Upper lobe of left lung (tissue), 6 donors: ENCODE results near the gene GIMAP4. TPM values are rescaled to one million over a fixed set of nuclear protein-coding genes. Genes with fewer than 3 reads are reported as not detected.

ENCODE experiments used
- ATAC-seq, 2 donors: fragments of 200-7000 bp; cut with Tn5 transposase; one replicate each; pipeline ENCODE4 v1.9.1; 2022; ENCODE audit warnings: mild to moderate bottlenecking in 2 of 2, moderate library complexity in 2 of 2; ENCODE audit not compliant: low FRiP score in 2 of 2
- DNase-seq, 2 donors: peaks; one replicate each; pipeline ENCODE4 v3.0.0-alpha.2; 2019 to 2020
- H3K27ac ChIP-seq, 4 donors: fragments of 200-600 bp; sonication (generic); one replicate each; pipeline ENCODE4 v1.5.1; 2016 to 2019
- H3K27me3 ChIP-seq, 4 donors: fragments of 200-600 bp; sonication (generic); one replicate each; pipeline ENCODE4 v1.5.1; 2017 to 2019
- H3K36me3 ChIP-seq, 4 donors: fragments of 200-600 bp; sonication (generic); one replicate each; pipeline ENCODE4 v1.5.1; 2016 to 2019
- H3K4me1 ChIP-seq, 4 donors: fragments of 200-600 bp; sonication (generic); one replicate each; pipeline ENCODE4 v1.5.1; 2018 to 2019
- H3K4me3 ChIP-seq, 4 donors: fragments of 200-600 bp; sonication (generic); one replicate each; pipeline ENCODE4 v1.5.1; 2017 to 2019; ENCODE audit warnings: mild to moderate bottlenecking in 2 of 4, moderate library complexity in 1 of 4
- H3K9me3 ChIP-seq, 4 donors: fragments of 200-600 bp; sonication (generic); one replicate each; pipeline ENCODE4 v1.5.1; 2018 to 2019
- EP300 ChIP-seq, 4 donors: sonication (generic); formaldehyde crosslinking; IDR thresholded peaks; one replicate each; pipeline ENCODE4 v1.5.1; 2017; ENCODE audit warnings: antibody characterized with exemption in 4 of 4, control low read depth in 2 of 4
- POLR2A ChIP-seq, 4 donors: fragments of 450-650 bp; IDR thresholded peaks; one replicate each; pipeline ENCODE4 v1.5.1; 2016 to 2017; ENCODE audit warnings: antibody characterized with exemption in 4 of 4, mild to moderate bottlenecking in 2 of 4
- POLR2AphosphoS5 ChIP-seq, 2 donors: sonication (generic); formaldehyde crosslinking; IDR thresholded peaks; one replicate each; pipeline ENCODE4 v1.5.1; 2017; ENCODE audit warnings: antibody characterized with exemption in 2 of 2
- WGBS, 2 donors: methylation state at CpG; one replicate each; pipeline ENCODE4 v1.1.5; 2017 to 2018; 5-methylcytosine and 5-hydroxymethylcytosine counted together
- total RNA-seq, 6 donors: library from RNA; depleted of rRNA in 4 of 6; stranded (reverse); fragments of >200 nt in 4 of 6; gene quantifications; one replicate each; pipeline versions ENCODE4 v1.1.0 to v1.2.1, GENCODE V29; 2016 to 2021
- TF ChIP-seq, protein P1 (sequence below), 6 experiments: fragments of 450-650 bp in 4 of 6; fragments of 200-600 bp in 2 of 6; sonication (generic) in 2 of 6; IDR thresholded peaks; one replicate each; pipeline ENCODE4 v1.5.1; 2016 to 2019; ENCODE audit warnings: antibody characterized with exemption in 6 of 6
- donor health status: DM: no; HTN: no; CAD: no; lungs with moderate emphysema.
- donor health status: DM: no; HTN: yes; CAD: no; lungs with severe emphysema.

Gene GIMAP4
- total RNA-seq, 6 donors from 2014 or later = 34.0 to 78.9 (median 43.0) TPM

DNA sequence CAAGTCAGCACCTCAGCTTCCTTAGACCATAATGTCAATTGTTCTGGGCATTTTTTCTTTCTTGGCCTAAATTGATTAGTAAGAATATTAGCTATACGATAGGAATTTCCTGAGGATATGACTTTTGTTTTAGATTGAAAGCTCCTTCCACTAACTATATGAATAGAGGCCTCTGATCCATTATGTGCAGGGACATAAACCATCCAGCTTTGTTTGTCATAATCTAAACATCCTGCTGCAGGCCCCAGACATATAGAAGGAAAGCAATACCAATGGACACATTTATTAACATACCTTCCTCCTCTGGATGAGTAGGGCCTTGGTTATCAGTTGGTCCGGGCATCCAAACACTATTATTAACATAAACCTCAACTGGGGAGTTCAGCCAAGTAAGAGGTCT lies 4.3 kb upstream of the GIMAP4 start:
- DNase-seq (no peak), ATAC-seq (no peak)
- Histone ChIP-seq H3K27me3 (no peaks in the 10 kb centered on the region), H3K27ac (peak overlapping the region in 2 of 4 donors; percentile 35 to 44), H3K36me3 (no peaks in the 10 kb centered on the region), H3K4me1 (peaks cover 0 to 10% (median 0%) of the 10 kb centered on the region in 4 donors), H3K9me3 (peaks cover 0 to 15% (median 9%) of the 10 kb centered on the region in 4 donors), H3K4me3 (no peak overlapping the region)
- TF ChIP-seq EP300 (IDR thresholded peaks at IDR 0.05) (no peak), POLR2A (IDR thresholded peaks at IDR 0.05) (no peak), POLR2AphosphoS5 (IDR thresholded peaks at IDR 0.05) (no peak)
- TF ChIP-seq, protein P1, sequence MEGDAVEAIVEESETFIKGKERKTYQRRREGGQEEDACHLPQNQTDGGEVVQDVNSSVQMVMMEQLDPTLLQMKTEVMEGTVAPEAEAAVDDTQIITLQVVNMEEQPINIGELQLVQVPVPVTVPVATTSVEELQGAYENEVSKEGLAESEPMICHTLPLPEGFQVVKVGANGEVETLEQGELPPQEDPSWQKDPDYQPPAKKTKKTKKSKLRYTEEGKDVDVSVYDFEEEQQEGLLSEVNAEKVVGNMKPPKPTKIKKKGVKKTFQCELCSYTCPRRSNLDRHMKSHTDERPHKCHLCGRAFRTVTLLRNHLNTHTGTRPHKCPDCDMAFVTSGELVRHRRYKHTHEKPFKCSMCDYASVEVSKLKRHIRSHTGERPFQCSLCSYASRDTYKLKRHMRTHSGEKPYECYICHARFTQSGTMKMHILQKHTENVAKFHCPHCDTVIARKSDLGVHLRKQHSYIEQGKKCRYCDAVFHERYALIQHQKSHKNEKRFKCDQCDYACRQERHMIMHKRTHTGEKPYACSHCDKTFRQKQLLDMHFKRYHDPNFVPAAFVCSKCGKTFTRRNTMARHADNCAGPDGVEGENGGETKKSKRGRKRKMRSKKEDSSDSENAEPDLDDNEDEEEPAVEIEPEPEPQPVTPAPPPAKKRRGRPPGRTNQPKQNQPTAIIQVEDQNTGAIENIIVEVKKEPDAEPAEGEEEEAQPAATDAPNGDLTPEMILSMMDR (IDR thresholded peaks at IDR 0.05) = no peak
- WGBS, 2 donors = 48 to 55% methylated on average over 2 of the region's 2 CpGs

DNA sequence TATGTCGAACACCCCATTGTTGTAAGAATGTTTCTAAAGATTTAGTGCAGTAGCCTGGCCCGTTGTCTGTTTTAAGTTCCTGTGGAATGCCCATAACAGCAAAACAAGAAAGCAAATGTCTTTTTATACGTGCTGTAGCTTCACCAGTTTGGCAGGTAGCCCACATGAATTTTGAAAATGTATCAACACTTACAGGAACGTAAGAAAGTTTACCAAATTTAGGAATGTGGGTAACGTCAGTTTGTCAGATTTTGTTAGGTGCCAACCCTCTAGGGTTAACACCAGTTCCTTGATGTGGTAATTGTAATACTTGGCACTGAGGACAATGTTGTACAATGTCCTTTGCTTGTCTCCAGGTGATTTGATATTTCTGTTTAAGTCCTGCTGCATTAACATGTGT lies 3.2 kb upstream of the GIMAP4 start:
- no peaks in the 10 kb centered on the region for H3K36me3 ChIP-seq
- peaks cover 0 to 8% (median 0%) of the 10 kb centered on the region in 4 donors for H3K4me1 ChIP-seq
- TF ChIP-seq, protein P1 (IDR thresholded peaks at IDR 0.05) = no peak
- TF ChIP-seq POLR2AphosphoS5 (IDR thresholded peaks at IDR 0.05) (no peak), POLR2A (IDR thresholded peaks at IDR 0.05) (no peak), EP300 (IDR thresholded peaks at IDR 0.05) (no peak)
- H3K27ac ChIP-seq = no peak overlapping the region
- no peaks in the 10 kb centered on the region for H3K27me3 ChIP-seq
- peaks cover 0 to 15% (median 9%) of the 10 kb centered on the region in 4 donors for H3K9me3 ChIP-seq
- 46 to 49% methylated on average over 5 of the region's 5 CpGs for WGBS, 2 donors
- DNase-seq = no peak
- H3K4me3 ChIP-seq = no peak overlapping the region
- ATAC-seq = no peak

DNA sequence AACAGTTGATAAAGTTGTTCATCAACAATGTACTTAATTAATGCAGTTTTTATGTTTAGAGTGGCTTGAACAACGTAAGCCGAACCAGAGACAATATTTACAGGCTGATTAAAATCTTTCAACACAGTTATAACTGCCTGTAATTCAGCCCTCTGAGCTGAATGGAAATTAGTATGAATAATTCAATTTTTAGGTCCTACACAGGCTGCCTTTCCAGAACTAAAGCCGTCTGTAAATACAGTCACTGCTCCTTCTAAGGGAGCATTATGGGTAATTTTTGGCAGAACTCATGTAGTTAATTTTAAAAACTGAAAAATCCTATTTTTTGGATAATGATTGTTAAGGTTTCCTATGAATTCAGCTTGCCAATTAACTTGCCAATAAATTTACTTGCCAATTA lies 2.6 kb upstream of the GIMAP4 start:
- TF ChIP-seq EP300 (IDR thresholded peaks at IDR 0.05) (no peak), POLR2AphosphoS5 (IDR thresholded peaks at IDR 0.05) (no peak), POLR2A (IDR thresholded peaks at IDR 0.05) (no peak)
- TF ChIP-seq, protein P1 (IDR thresholded peaks at IDR 0.05) = no peak
- Histone ChIP-seq H3K4me3 (no peak overlapping the region), H3K36me3 (no peaks in the 10 kb centered on the region), H3K9me3 (peaks cover 0 to 12% (median 8%) of the 10 kb centered on the region in 4 donors), H3K4me1 (peaks cover 0 to 8% (median 3%) of the 10 kb centered on the region in 4 donors), H3K27me3 (no peaks in the 10 kb centered on the region), H3K27ac (no peak overlapping the region)
- 60 to 83% methylated on average over 3 of the region's 3 CpGs for WGBS, 2 donors
- ATAC-seq (no peak), DNase-seq (no peak)

DNA sequence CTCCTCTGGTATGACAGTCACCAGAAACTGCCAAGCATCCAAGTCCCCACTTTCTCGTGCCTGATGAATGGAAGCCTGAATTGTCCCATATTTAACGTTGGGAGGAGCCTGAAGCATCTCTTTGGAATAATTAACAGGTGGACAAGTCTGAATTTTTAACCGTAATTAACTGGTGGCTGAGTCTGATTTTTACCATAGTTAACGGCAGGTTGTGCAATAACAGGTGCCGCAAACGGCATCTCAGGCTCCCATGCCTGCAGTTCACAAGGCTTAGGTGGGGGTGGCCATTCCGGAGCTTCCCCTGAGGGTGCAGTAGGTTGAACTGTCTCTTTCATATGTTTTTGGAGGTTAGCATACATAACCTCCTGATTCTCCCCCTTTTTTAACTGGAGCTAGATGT lies 2.0 kb upstream of the GIMAP4 start:
- TF ChIP-seq, protein P1 (IDR thresholded peaks at IDR 0.05) = no peak
- no peak for TF ChIP-seq EP300 (IDR thresholded peaks at IDR 0.05)
- 86 to 90% methylated on average over 7 of the region's 7 CpGs for WGBS, 2 donors

DNA sequence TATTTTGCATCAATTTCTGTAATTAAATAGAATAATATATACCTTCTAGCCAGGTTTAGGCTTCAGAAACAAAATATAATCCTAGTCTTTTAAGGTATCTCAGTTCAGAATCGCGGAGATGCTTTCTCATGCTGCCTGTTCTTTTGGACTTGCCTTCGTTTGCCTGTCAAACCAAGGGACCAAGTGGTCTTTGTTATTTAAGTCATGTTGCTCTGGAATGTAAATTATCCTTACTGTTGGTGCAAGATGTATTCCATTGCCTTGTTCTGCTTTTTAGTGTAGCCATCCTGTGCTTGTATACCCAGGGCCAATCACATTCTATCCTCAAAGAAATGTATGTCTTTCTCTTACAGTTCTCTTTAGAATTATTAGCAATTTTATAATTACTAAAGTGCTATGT lies 1.1 kb upstream of the GIMAP4 start:
- Histone ChIP-seq H3K4me1 (peaks cover 11 to 18% (median 14%) of the 10 kb centered on the region in 4 donors), H3K36me3 (peaks cover 0 to 14% (median 8%) of the 10 kb centered on the region in 4 donors), H3K27me3 (no peaks in the 10 kb centered on the region), H3K27ac (peak overlapping the region in 3 of 4 donors; percentile 61 to 90 (median 86)), H3K4me3 (no peak overlapping the region), H3K9me3 (no peaks in the 10 kb centered on the region)
- TF ChIP-seq, protein P1 (IDR thresholded peaks at IDR 0.05) = no peak
- TF ChIP-seq EP300 (IDR thresholded peaks at IDR 0.05) (no peak), POLR2AphosphoS5 (IDR thresholded peaks at IDR 0.05) (no peak), POLR2A (IDR thresholded peaks at IDR 0.05) (no peak)
- WGBS, 2 donors = 54 to 83% methylated on average over 3 of the region's 3 CpGs
- ATAC-seq (no peak), DNase-seq (no peak)

More for the DNA sequence above, 2.0 kb upstream of the GIMAP4 start:
- DNase-seq (no peak), ATAC-seq (no peak)
- Histone ChIP-seq H3K36me3 (peaks cover 0 to 5% (median 1%) of the 10 kb centered on the region in 4 donors), H3K4me3 (no peak overlapping the region), H3K27me3 (no peaks in the 10 kb centered on the region), H3K27ac (no peak overlapping the region), H3K4me1 (peaks cover 4 to 11% (median 8%) of the 10 kb centered on the region in 4 donors), H3K9me3 (peaks cover 0 to 5% (median 2%) of the 10 kb centered on the region in 4 donors)
